Activated effector memory CD4-positive, alpha-beta T cell treated with Interleukin-2 at 50 U/mL for 16 hours (primary cell): ENCODE results near the gene CYTH2.
A peak's percentile ranks its signal among the peaks of the same experiment; 100 is the strongest.

Source experiments
- DNase-seq: peaks from one replicate; pipeline ENCODE4 v3.0.0-alpha.2; 2020

CYTH2 gene

DNA sequence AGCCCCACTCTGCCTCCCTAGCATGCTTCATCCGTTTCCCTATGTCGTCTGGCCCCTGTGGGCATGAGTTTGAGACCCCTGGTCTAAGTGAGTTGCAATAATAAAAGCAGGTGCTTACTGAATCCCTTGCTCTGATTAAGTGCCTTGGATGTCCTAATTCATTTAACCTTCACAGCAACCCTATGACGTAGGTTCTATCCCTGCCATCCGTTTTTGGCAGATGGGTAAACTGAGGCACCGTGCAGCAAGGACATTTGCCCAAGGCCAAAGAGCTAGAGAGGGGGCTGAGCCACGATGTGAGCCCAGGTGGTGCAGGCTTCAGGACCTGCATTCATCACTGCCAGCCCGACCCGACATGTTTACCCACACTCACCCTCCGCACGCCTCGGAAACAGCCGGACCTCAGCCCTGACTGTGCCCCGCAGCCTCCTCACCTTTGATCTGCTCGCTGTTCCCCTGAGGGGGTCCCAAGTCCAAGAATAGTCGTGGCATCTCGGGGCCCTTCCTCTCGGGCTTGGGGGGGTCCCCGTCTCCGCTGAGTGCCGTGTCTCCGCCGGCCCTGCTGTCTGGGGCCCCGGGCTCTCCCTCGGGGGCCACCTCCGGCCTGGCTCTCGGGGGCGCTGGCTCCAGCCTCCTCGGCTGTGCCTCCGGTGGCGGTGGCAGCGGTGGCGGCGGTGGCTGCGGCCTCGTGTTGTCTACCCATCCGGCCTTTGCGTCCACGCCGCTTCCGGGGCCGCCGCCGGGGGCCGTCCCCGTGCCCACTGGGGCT is 28.0 kb downstream of the CYTH2 start:
- DNase-seq: no peak

DNA sequence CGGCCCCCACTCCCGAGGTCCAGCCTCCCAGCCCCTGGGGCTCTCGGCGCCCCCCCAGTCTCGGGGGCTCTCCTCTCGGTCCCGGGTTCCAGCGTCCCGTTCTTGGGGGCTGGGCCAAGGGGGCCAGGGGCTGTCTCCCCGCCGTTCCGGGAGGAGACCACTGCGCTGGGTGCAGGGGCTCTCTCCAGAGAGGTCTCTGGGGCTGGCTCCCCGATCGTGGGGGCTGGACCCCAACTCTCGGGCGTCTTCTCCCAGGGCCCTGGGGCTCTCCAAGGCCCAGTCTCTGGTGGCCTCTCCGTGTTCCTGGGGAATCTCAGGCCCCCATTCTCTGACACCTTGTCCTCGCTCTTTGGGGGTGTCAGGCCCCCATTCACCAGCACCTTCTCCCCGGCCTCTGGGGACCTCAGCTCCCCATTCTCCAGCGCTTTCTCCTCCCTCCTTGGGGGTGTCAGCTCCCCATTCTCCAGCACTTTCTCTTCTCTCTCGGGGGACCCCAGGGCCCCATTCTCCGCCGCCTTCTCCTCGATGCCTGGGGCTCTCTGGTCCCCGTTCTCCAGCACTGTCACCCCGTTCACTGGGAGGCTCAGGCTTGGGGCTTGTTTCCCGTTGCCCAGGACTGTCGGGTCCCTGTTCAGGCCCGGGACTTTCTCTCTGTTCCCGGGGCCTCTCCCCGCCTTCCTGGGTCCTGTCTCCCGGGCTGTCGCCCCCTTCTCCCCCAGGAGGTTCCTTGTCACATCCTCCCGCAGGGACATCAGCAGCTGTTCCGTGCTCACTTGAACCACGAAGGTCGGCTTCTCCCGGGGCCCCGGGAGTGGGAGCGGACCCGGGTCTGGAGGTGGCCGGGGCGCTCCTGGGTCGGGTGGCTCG is 28.8 kb downstream of the CYTH2 start:
- DNase-seq: no peak

DNA sequence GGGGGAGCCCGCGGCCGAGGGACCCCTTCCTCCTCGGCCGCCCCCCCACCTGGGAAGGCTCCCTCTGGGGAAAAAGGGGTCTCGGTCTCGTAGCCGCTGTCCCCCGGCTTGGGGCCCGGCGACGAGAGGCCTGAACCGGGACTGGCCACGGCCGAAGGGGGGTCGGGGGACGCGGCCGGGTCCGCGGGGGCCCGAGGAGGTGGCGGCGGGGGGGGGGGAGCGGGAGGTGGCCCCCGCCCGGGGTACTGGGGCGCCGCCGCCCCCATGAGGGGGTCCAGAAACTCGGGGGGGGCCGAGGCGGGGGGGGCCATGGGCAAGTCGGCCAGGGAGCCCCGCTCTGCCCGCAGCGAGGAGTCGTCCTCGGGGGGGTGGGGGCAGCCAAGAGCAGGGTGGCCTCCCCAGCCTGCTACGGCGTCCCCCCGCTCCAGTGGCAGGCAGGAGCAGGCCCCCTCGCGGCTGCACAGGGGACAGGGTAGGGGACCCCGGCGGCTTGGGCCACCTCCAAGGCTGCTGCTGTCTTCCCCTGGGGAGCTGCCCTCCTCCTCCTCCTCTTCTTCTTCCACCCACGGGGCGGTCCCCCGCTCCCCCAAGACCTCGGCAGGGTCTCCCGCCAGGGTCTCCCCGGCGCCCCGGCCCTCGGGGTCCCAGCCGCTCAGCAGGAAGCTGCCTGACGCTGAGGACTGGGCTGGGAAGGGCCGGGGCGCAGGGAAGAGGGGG is 29.6 kb downstream of the CYTH2 start:
- DNase-seq: no peak

DNA sequence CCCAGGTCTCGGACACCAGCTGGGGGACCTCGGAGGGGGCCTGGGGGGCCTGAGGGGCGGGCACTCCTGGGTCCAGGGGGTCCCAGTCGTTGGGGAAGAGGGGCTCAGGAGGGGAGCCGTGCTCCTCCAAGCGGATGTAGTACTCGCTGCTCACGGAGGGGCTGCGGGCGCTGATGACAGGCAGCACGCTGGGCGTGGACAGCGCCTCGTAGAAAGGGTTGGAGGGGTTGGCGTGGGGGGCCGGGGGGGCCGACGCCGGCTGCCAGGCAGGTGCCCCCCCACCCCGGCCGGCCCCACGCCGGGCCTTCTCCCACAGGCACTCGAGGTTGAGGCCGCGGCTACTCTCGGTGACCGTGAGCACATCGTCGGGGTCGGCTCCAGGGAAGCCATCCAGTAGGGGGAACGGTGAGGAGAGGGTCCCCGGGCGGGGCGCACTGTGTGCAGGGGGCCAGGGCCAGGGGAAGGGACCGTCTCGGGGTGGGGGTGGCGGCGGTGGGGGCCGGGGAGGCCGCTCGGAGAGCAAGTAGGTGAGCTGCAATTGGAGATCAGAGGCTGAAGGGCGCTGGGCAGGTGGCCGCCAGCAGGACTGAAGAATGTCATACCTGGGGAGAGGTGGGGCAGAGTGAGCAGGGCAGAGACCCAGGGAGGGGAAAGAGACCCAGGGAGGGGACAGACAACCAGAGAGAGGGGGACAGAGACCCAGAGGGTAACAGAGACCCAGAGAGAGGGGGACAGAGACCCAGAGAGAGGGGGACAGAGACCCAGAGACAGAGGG is 30.3 kb downstream of the CYTH2 start:
- DNase-seq: no peak

DNA sequence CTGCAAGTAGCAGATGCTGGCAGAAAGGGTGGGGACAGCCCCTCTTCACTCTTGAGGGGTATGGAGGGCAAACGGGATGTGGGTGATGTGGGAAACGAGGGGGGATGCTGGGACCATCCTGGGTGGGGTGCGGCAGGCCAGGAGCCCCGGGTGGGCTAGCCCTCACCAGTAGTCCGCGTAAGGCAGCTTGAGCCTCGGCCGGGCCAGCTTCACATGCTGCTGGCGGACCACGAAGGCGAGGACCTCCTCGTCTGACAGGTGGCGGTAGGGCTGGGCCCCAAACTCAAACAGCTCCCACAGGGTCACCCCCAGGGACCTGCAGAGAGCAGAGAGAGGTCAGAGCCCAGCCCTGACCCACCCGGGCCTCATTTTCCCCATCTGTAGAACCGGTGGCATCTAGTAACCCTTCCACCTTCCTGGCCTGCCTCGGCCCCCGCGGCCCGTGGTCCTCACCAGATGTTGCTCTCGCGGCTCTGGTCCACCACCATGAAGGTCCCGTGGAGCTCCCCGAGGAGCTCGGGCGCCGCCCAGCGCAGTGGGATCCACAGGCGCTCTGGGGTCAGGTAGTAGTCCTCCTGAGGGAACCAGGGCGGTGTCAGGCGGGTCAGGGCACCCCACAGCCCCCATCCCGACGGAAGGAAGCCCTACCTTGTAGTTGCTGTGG is 31.8 kb downstream of the CYTH2 start:
- DNase-seq: no peak

DNA sequence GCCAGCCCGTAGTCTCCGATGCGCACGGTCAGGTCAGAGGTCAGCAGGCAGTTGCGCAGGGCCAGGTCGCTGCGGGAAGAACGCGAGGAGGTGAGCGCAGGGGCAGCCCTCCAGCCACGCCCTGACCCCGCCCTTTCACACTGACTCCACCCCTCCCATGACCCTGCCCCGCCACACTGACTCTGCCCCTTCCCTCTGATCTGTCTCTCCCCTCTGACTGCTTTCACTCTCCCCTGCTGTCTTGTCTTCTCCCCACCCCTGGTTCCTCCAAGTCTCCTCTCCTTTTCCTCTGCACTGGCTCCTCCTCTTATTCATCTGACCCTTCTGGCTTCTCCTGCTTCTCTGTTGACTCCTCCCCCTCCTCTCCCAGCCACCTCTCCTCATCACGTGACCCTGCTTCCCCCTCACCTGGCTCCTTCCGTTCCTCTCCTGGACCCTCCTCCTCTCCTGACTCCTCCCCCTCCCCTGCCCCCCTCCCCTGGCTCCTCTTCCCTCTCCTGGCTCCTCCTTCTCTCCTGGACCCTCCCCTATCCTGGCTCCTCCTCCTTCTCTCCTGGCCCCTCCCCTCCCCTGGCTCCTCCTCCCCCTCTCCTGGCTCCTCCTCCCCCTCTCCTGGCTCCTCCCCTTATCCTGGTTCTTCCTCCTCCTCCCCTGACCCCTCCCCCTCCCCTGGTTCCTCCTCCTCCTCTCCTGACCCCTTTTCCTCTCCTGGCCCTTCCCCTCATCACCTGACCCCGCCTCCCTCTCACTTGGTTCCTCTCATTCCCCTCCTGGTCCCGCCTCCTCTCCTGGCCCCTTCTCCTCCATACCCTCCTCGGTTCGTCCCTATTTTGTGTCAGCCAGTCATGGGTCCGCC is 32.6 kb downstream of the CYTH2 start:
- DNase-seq: peak; percentile 56

DNA sequence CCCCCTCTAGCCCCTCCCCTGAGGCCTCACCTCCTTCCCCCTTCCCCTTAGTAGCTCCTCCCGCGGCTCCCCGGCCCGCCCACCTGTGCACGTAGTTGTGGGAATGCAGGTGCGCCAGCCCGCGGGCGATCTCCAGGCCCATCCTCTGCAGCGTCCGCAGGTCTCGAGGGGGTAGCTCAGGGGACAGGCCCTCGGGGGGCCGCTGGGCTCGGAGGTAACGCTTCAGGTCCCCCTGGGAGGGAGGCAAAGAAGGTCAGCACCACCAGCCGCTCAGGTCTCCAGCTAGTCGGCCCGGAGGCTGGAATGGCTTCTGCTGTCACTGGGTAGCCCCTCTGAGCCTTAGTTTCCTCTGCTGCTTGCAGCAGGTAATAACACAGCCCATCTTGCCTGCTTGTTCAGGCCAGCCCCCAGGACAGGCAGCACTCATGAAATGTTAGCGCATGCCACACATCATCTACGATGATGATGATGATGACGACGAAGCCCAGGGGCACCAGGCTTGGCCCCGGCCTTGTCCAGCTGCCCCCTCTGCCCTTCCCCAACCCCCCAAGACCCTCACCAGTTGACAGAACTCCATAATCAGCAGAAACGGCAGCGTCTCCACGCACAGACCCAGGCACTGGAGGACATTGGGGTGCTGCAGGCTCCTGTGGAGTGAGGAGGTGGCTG is 33.3 kb downstream of the CYTH2 start:
- DNase-seq: no peak

DNA sequence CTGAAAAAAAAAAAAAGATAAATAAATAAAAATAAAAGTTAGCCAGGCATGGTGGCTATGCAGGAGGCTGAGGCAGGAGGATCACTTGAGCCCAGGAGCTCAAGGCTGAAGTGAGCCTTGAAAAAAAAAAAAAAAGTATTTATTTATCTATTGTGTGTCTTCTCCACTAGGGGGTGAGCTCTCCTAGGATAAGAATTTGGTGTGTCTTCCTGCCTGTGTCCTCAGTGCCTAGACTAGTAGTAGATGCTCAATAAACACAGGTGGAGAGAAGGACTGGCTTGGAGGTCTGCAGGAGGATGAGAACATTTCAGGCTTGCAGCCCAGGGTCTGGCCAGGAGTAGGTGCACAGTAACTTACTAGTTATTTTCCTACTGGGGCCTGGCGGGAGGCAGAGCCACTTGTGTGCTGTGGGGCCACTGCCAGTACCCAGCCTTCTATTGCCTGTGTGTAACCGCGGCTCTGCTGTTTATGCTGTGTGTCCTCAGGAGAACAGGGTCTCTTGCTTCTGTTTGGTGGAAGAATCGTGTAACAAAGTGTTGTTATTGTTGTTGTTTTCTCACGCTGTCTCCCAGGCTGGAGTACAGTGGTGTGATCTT is 37.1 kb downstream of the CYTH2 start:
- no peak for DNase-seq

DNA sequence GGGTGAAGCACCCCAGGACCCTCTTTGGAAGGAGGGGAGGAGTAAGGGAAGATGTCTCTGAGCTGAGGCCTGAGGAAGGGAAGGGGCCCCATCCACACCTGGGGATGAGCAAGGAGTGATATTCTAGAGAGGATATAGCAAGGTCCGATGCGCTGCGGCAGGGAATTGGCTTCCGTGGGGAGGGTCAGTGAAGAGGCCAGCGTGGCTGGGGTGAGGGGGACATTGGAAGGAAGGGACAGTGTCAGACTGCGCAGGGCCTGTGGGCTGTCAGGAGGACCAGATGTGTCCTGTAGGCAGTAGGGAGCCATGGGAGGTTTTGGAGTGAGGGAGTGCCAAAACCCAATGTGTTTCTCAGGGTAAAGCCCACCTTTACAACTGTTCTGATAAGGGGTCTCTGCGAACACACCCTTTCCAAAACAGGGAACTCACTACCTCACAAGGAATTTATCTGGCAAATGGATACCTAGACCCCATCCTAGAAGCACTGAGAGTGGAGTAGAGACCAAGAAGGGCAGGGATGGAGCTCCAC is 38.8 kb downstream of the CYTH2 start:
- DNase-seq: no peak

DNA sequence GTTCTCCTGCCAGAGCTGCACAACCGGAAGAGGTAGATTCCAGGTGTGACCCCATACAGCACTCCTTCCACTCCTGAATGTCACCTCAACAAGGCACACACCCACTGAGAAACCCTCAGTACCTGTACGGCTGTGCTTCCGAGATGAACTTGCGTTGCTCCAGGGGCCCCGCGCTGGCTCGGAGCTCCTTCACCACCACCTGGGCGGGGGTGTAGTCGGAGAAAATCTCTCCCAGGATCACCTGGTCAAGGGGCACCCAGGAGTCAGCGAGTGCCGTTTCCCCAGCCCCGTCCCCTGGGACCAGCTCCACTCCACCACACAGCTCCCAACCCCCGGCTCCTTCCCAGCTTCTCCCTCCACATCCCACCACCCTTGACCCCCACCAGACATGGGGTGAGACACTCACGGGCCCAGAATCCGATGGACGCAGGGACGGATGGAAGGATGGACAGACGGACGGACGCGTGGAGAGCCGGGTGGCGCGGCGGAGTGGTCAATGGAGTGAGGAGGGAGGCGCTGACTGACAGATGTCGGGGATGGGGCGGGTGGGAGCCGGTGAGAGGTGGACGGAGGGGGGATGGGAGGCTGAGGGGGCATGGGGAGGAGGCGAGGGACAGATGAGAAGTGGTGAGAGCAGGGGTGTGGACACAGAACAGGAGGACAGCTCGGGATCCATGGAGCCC is 39.7 kb downstream of the CYTH2 start:
- DNase-seq: no peak

DNA sequence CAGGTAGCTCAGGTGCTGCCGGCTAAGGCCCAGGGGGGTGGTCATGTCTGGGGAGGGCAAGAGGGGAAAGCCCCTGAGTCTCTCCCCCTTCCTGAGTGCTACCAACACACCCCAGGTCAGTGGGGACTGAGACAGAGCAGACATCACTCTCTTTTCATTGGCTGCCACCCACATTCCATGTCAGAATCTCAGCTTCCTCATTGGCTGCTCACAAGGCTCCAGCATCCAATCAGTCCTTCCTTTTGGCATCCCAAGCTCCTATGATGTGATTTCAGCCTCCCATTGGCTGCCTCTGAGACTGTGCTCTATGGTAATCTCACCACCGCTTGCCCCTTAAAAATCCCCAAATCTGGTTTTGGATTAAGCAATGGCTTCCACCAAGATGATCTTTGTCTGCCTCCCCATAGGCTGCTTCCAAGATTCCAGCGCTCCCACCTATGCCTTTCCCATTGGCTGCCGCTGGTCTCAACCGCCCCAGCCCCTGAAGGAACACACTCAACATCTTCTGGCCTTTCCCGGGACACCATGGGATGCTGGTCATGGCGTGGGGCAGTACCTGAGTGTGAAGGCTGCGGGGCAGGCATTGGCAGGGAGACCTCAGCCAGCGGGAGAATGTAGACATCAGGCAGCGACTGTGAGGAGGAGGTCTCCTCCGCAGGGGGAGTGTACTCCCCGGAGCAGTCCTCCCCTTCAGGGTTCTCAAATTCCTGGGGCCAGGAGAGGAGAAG is 40.5 kb downstream of the CYTH2 start:
- no peak for DNase-seq

DNA sequence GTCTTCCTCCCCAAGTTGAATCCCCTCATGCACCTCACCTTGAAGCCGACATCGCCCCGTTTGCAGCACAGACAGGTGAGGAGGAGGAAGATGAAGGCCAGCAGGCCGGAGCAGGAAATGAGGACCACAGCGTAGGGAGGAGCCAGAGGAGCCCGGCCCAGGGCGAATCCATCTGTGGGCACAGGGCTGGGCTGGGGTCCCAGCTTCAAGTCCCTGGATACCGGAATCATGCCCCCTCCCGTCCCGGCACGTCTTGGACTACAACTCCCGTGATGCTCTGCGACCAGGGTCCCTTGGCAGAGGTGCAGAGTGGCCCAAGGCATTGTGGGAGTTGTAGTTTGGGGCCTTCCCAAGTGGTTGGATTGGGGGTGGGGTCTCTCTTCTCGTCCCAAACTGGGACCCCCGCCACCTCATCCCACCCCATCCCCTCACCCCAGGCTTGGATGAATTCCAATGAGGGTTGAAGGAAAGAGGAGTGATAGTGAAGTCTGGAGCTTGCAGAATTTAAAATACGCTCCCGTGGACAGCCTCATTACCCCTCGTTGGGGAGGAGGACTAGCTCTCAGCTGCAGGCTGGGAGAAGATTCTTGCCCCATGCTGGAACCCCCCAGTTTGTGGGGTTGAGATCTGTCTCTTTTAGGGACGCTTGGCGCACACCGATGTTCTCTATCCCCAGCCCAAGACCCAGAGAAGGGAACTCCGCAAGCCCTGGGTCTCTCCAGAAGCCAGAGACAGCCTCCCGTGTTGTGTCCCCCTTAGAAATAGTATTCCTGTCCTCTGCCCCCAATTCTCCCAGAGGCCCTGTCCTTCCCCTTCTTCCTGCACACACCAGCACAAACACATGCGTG is 41.5 kb downstream of the CYTH2 start:
- peak; percentile 63 for DNase-seq

DNA sequence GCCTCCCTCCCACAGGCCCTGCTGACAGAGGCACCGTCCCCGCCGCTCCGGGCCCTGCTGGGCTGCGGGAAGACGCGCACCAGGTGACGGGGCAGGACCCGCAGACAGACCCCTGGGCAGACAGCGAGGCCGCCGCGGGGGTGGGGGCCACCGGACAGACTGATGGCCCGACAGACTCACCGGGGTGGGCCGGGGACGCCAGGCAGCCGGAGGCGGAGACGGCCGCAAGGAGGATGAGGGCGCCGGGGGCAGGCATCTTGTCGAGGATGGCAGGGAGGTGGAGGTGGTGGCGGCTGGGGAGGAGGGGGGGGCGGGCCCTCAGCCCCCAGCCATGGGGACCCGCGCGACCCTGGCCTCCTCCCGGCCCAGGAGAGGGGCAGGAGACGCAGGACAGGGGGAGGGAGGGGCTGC is 42.2 kb downstream of the CYTH2 start:
- DNase-seq: no peak

DNA sequence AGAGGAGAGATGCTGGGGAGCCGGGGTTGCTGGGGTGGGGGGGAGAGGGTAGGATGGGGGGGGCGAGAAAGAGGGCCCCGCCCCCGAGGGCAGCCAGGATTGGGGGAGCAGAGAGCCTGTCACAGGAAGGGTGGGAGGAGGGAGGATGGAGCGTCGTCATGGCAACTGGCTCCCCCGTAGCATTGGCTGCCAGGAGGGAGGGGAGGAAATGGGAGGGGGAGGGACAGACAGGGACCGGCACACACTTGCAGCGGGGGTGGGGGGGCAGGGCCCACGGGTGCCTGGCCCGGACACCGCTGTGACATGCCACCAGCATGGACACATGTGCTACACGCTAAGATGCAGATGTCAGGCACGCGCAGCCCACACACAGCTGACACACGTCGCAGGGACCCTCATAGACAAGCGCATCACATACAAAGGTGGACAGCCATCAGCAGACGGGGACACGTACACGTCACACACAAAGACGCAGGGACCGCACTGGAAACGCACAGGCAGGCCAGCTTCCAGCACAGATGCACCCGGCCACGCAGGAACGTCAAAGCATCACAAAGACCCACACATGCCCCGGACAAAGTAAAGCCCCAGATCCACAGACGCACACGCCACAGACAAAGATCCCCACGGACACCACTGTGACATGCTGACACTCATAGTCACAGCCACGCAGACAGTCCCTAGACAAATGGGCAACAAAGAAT is 42.8 kb downstream of the CYTH2 start, which contains the start of gene LMTK3:
Gene LMTK3 (minus strand): TSS at position 36 of the 704 bp plus-strand sequence. CDS start 259 bp downstream, outside the sequence.
- peak; percentile 78 for DNase-seq

DNA sequence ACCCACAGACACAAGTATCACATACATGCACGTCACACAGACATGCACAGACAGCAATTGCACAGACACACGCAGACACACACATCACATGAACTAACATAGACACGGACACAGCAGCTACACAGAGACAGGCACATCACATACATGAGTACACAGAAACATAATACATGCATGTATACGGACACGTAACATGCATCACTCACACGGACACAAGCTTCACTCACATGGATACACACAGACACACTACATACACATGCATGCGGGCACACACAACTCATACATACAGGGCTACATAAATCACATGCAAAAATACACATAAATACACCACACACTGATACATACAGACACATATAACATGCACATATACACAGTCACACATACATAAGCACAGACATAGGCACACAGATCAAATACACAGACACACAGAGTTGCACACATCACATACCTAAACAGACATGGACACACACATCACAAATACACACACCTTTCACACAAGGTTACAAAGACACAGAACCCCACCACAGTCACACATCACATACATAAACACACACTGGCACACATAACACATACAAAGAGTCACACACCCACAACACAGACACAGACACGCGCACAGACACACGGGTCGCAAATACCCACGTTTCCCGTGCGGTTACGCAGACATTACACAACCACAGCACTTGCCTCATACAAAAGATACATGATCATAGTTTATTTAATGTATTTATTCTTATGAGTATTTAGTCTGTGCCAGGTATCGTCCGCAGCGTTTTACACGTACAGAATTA is 43.5 kb downstream of the CYTH2 start:
- DNase-seq: no peak
